Right forelimb (tissue), 1 donor: ENCODE data around the gene RNASE3.
A peak's percentile ranks its signal among the peaks of the same experiment; 100 is the strongest.
"Not testable (repeated sequence)": the region's sequence is repeated elsewhere in the genome, so short reads cannot be mapped to it uniquely, and the experiment has no call there.

Source experiments
- DNase-seq: peaks from one replicate; pipeline ENCODE4 v3.0.0-alpha.2; 2018

Gene RNASE3

GRCh38 chr14:20891126-20891825 is at the start of gene RNASE3:
Gene RNASE3, plus strand, starts transcription at chr14:20891385. Its CDS starts 302 bp downstream, at chr14:20891687.
- DNase-seq = not testable (repeated sequence)

DNA sequence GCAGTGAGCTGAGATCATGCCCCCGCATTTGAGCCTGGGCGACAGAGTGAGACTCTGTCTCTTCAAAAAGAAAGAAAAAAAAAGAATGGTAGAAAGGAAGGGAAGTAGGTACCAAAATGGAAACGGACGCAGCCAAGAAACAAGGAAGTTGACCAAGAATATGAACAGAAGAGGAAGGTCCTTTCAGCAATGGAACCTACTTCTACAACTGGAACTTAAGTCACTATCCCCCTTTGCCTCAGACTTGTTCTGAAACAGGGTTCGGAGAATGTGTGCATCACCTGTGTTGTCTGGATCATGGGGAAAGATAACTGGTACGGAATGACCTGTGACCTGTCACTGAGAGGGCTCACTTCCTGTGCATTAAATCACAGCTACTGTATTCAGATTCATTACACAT is 44.6 kb upstream of the RNASE3 start:
- DNase-seq = no peak

- no peak for DNase-seq
Measured at GRCh38 chr14:20848316-20848954, 42.8 kb upstream of the RNASE3 start.

DNA sequence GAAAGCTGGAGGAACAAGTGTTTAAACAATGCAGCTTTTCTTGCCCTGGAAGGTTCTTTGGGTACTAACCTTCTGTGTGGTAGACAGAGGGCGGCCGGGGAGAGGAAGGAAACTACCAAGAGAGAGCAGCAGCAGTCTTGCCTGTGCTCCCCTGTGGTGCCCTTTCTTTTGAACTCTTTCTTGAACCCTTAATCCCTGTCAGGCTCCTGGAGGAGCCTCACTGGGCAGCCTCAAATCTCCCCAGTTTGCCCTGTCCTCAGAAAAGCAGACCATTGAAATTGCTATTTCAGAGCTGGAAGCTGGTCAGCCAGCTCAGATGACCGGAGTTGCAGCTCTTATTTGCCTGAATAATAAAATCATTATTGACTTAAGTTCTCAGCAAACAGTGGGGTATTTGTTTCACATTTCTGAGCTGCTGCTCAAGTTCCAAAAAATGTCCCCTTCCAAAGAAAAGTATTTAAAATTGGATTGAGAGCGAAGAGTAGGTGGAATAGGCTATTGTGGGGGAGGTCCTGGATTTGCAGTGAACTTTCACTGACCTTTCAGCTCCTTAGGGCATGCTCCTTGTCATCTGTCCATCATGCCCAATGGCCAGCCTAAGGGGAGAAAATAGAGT is 42.1 kb upstream of the RNASE3 start:
- no peak for DNase-seq

GRCh38 chr14:20853042-20853441 is 38.1 kb upstream of the RNASE3 start:
- DNase-seq = no peak

DNA sequence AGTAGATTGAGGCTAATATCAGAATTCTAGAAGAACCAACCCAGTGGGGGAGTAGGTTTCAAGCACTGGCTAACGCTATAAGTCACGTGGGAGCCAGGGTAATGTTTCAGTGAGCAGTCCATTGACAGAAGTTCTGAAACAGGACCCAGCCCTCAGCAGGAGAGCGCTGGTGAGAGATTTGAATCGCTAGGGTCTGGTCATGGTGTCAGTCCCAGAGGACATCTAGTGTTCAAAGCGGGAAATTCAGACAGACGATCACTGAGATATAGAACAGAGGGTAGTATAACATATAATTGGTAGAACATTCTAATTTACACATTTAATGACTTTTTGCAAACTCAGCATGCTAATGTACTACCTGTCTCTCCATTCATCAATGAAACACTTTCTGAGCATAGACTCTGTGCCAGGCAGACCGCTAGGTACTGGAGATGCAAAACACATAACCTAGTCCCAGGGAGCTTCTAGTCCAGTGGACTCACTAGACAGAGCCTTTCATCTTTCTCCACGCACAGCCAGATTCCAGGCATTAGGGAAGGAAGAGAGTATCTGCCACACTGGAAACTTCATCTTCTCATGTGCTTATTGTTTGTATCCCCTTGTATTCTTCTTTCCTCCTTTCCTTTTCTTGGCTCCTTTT is 35.4 kb upstream of the RNASE3 start:
- DNase-seq = no peak

GRCh38 chr14:20857207-20857606 is 34.0 kb upstream of the RNASE3 start:
- DNase-seq = no peak

DNA sequence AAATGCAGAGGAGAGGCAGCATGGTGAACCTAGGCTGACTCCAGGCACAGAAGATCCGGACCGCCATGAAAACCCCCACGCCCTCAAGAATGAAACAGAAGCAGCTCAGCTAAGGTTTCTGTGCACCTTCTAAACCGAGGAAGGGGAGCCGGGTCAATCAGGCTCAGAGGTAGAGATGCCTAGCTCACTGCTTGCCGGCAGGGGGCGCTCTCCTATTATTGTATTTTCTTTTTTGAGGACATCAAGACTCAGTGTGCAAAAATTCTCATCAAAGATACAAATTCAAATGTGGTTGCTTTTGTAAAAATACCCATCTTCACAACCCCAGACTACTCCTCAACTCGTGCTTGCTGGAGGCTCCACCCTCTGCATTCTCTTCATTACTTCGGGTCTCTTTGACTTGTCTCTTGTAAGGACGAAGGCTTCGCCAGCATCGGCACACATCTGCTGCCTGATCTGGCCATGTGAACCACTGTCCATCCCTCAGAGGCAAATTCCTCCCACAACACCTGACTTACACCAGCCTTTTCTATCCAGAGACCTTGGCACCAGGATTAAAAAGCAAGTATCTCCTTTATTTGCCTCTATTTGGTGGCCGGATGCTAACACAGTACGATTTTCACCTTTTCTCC is 33.4 kb upstream of the RNASE3 start:
- peak; percentile 75 for DNase-seq

- no peak for DNase-seq
Measured at GRCh38 chr14:20866194-20866593, 25.0 kb upstream of the RNASE3 start.

DNA sequence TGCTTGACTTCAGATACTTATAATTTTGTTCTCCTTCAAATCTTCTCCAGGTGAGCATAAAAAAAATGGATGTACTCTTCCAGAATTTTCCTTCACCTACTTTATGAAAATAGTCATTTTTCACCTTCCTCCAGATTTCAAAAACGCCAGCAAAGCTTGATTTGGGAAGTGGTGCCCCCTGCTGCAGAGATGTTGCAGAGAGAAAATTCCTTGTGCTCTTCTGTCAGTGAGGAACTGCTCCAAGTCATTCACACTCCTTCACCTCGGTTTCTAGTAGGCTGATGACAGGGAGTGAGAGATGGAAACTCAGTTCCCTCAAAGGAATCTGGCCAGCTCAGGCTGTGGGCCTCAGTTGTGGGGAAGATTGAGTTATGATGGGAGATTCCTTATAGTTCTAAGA is 24.2 kb upstream of the RNASE3 start:
- DNase-seq = no peak

- DNase-seq = peak; percentile 71
Measured at GRCh38 chr14:20873370-20874177, 17.6 kb upstream of the RNASE3 start.

- DNase-seq = no peak
Measured at GRCh38 chr14:20877016-20877415, 14.2 kb upstream of the RNASE3 start.

DNA sequence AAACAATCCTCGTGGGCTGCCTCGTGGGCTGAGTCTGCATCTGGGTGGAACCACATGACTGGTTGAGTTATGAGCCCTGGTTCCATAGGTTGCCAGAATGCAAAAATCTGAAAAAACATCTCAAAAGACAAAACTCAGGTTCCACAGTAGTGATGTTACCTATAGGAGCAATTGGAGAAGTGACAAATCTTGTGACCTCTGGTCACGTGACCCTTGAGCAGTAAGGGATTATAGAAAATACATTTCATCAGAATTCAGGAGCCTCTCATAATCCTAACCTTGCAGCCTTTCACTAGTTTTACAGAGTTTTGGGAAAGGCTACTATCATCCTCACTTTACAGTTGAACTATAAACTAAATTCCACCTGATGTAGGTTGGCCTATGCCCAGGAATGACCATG is 12.5 kb upstream of the RNASE3 start:
- DNase-seq = no peak

GRCh38 chr14:20881229-20881628 is 10.0 kb upstream of the RNASE3 start:
- DNase-seq = not testable (repeated sequence)

GRCh38 chr14:20882787-20883186 is 8.4 kb upstream of the RNASE3 start:
- not testable (repeated sequence) for DNase-seq

DNA sequence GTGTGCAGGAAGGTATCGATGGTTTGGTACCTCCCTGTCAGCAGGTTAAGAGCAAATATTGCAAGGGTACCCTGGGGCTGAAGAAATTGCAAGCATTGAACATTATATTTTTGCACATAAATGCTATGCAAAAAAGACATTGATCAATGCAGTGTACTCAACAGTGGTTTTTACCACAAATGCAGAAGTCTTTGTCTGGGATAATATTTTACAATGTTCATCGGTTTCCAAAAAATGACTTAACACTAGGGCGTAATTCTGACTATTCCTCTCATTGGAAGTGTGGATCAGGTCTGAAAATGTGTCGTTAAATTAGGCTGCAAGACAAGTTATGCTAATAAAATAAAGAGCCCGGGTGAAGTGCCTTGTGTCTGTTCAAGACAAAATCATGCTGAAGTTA is 2.8 kb upstream of the RNASE3 start:
- DNase-seq = not testable (repeated sequence)

- DNase-seq = not testable (repeated sequence)
Measured at GRCh38 chr14:20895322-20895721, 4.1 kb downstream of the RNASE3 start.

DNA sequence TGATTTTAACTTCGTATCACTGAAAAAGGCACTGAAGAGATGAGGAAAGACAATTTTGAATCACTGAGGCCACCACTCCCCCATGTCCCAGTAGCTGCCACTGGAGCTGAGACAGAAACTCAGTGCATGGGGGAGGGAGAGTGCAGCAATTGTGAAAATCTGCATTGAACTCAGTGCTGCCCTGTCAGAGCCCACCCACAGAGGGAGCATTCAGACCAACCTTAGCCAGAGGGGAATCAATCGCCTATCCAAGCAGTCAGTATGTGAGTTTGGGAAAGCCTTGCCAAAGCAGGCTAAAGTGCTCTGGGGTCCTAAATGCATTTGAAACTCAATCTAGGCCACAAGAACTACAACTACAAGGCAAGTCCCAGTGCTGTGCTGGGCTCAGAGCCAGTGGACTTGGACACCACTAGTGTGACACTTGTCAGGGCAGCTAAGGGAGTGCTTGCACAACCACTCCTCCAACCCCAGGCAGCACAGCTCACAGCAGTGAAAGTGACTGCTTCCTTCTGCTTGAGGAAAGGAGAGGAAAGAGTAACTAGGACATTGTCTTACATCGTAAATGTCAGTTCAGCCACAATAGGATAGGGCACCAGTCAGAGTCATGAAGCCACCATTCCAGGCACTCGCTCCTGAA is 13.3 kb downstream of the RNASE3 start:
- DNase-seq = no peak

DNA sequence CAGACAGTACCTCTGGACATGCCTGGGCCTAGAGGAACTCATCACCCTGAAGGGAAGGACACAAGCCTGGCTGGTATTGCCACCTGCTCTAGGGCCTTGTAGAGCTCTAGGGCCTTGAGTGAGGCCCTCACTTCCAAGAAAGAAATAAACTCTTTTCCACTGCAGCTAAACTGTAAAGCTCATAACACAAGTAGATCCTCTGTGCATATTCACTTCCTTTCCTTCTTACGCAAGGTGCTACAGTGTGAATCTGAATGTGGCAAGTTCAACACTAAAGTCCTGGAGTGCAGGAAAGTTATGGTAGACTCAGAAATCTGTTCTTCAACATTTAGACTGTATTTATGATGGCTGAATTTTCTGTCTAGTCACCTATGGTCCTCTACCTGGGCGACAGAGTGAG is 14.5 kb downstream of the RNASE3 start:
- no peak for DNase-seq

GRCh38 chr14:20907214-20907613 is 16.0 kb downstream of the RNASE3 start:
- no peak for DNase-seq

DNA sequence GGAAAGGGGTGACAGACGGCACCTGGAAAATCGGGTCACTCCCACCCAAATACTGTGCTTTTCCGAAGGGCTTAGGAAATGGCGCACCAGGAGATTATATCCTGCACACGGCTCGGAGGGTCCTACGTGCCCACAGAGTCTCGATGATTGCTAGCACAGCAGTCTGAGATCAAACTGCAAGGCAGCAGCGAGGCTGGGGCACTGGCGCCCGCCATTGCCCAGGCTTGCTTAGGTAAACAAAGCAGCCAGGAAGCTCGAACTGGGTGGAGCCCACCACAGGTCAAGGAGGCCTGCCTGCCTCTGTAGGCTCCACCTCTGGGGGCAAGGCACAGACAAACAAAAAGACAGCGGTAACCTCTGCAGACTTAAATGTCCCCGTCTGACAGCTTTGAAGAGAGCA is 19.6 kb downstream of the RNASE3 start:
- DNase-seq = not testable (repeated sequence)
